ENCODE measurements around the gene PLEKHG4B.

- TF ChIP-seq CTCF (IDR thresholded peaks at IDR 0.05; ENCODE audit: low read length), result no peak
- TF ChIP-seq EZH2 (optimal IDR thresholded peaks at IDR 0.05; ENCODE audit: low read depth, low read length), result no peak
Observed at GRCh38 chr5:162565-163337, 70.8 kb downstream of the PLEKHG4B start.

All from MM.1S (cell line).